IPS-18a (cell line): ENCODE measurements around the gene C12orf60.
A peak's percentile ranks its signal among the peaks of the same experiment; 100 is the strongest.

ENCODE experiments used
- H3K27ac ChIP-seq: one replicate; pipeline ENCODE4 v1.5.1; 2013; ENCODE audit warnings: low read length
- H3K27me3 ChIP-seq: one replicate; pipeline ENCODE4 v1.6.1; 2013; ENCODE audit warnings: mild to moderate bottlenecking, low read length; ENCODE audit not compliant: control insufficient read depth, insufficient read depth
- H3K36me3 ChIP-seq: one replicate; pipeline ENCODE4 v1.6.1; 2013; ENCODE audit warnings: low read depth, low read length; ENCODE audit not compliant: control insufficient read depth
- H3K4me1 ChIP-seq: one replicate; pipeline ENCODE4 v1.6.1; 2013; ENCODE audit warnings: low read depth, low read length; ENCODE audit not compliant: control insufficient read depth
- H3K4me3 ChIP-seq: one replicate; pipeline ENCODE4 v1.5.1; 2013; ENCODE audit warnings: low read length
- H3K9ac ChIP-seq: one replicate; pipeline ENCODE4 v1.6.1; 2013; ENCODE audit warnings: mild to moderate bottlenecking, low read length, moderate library complexity
- H3K9me3 ChIP-seq: one replicate; pipeline ENCODE4 v1.6.1; 2013; ENCODE audit warnings: low read depth, low read length; ENCODE audit not compliant: control insufficient read depth

The C12orf60 gene

GRCh38 chr12:14780859-14781258 lies 22.6 kb upstream of the C12orf60 start:
- Histone ChIP-seq H3K4me3 (no peak overlapping the region), H3K9ac (no peak overlapping the region), H3K9me3 (no peaks in the 10 kb centered on the region), H3K36me3 (peaks cover 5% of the 10 kb centered on the region), H3K27me3 (no peaks in the 10 kb centered on the region), H3K4me1 (no peaks in the 10 kb centered on the region), H3K27ac (no peak overlapping the region)

GRCh38 chr12:14781563-14781962 lies 21.9 kb upstream of the C12orf60 start:
- Histone ChIP-seq H3K36me3 (peaks cover 12% of the 10 kb centered on the region), H3K4me3 (no peak overlapping the region), H3K27ac (no peak overlapping the region), H3K9ac (no peak overlapping the region), H3K27me3 (no peaks in the 10 kb centered on the region), H3K9me3 (no peaks in the 10 kb centered on the region), H3K4me1 (no peaks in the 10 kb centered on the region)

DNA sequence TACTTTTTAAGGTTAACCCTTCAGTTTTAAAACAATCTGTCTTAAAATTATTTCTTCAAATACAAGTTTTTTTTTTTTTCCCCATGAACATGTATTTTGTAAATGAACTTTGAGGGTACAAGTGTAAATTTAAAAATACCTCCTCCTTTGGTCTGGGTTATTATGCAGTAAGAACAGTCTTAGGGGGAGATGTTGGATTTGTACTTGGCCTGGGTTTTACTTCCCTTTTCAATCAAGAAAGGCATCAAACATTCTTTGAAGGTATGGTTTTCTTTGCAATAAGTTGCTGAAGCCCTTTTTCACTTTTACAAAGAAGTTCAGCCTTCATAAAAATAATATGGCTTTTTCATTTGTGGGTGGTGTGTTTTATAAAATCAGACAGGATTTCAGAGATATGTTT lies 20.7 kb upstream of the C12orf60 start:
- H3K27ac ChIP-seq, result no peak overlapping the region
- H3K36me3 ChIP-seq, result peaks cover 24% of the 10 kb centered on the region
- H3K9me3 ChIP-seq, result no peaks in the 10 kb centered on the region

GRCh38 chr12:14784471-14784870 lies 19.0 kb upstream of the C12orf60 start:
- no peaks in the 10 kb centered on the region for H3K27me3 ChIP-seq
- peaks cover 41% of the 10 kb centered on the region for H3K36me3 ChIP-seq
- no peak overlapping the region for H3K4me3 ChIP-seq
- no peak overlapping the region for H3K9ac ChIP-seq
- no peak overlapping the region for H3K27ac ChIP-seq
- no peaks in the 10 kb centered on the region for H3K4me1 ChIP-seq
- no peaks in the 10 kb centered on the region for H3K9me3 ChIP-seq

More for the DNA sequence above, 20.7 kb upstream of the C12orf60 start:
- Histone ChIP-seq H3K27me3 (no peaks in the 10 kb centered on the region), H3K4me1 (no peaks in the 10 kb centered on the region), H3K9ac (no peak overlapping the region), H3K4me3 (no peak overlapping the region)

- Histone ChIP-seq H3K27ac (no peak overlapping the region), H3K4me3 (no peak overlapping the region), H3K4me1 (no peaks in the 10 kb centered on the region), H3K27me3 (no peaks in the 10 kb centered on the region), H3K9ac (no peak overlapping the region), H3K9me3 (no peaks in the 10 kb centered on the region), H3K36me3 (peaks cover 52% of the 10 kb centered on the region)
Observed at GRCh38 chr12:14785568-14785967, 17.9 kb upstream of the C12orf60 start.

DNA sequence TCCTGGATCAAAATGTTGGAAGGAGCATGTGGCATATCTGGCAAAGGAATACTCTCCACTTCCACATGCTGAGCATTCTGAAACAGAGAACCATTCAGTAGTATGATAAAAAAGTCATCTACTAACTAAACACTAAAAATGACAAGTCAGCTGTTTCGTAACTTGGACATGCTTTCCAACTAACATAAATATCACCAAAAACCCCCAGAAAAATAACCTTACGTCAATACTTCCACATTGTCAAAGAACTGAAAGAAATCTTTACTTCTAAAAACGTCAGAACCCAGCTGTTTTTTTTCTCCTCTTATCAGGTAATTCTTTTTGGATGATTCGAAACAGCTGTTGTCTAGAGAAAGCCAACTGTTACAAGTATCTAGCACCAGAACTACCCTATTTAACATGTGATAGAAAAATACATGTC lies 8.4 kb upstream of the C12orf60 start:
- H3K36me3 ChIP-seq, result peaks cover 81% of the 10 kb centered on the region
- no peaks in the 10 kb centered on the region for H3K4me1 ChIP-seq
- no peaks in the 10 kb centered on the region for H3K9me3 ChIP-seq
- no peak overlapping the region for H3K27ac ChIP-seq
- H3K4me3 ChIP-seq, result no peak overlapping the region
- H3K9ac ChIP-seq, result no peak overlapping the region
- H3K27me3 ChIP-seq, result no peaks in the 10 kb centered on the region

- H3K4me1 ChIP-seq, result no peaks in the 10 kb centered on the region
- peak overlapping the region; percentile 91 for H3K9ac ChIP-seq
- no peak overlapping the region for H3K27ac ChIP-seq
- peak overlapping the region; percentile 77 for H3K4me3 ChIP-seq
- H3K27me3 ChIP-seq, result no peaks in the 10 kb centered on the region
- peaks cover 23% of the 10 kb centered on the region for H3K36me3 ChIP-seq
- H3K9me3 ChIP-seq, result no peaks in the 10 kb centered on the region
Observed at GRCh38 chr12:14802247-14802646, 1.2 kb upstream of the C12orf60 start.

GRCh38 chr12:14802721-14803010 lies 804 bp upstream of the C12orf60 start:
- Histone ChIP-seq H3K9ac (peak overlapping the region; percentile 91), H3K27me3 (no peaks in the 10 kb centered on the region), H3K36me3 (peaks cover 19% of the 10 kb centered on the region), H3K4me1 (no peaks in the 10 kb centered on the region), H3K9me3 (no peaks in the 10 kb centered on the region), H3K27ac (peak overlapping the region; percentile 93), H3K4me3 (peak overlapping the region; percentile 77)

DNA sequence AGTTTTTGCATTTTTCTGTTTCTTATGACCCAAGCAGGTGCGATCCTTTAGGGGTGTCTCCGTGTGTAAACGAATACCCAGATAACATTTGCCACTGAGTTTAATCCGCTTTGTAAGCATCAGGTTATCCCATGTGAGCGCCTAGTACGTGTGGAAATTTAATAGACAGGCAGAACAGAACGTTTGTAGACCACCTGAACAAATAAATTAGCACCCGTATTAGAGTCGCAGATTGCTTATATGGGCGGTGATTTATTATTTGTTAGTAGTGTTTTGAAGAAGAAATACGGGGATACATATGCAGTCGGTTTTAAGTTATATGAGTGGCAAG lies 325 bp downstream of the C12orf60 start:
- H3K9ac ChIP-seq, result peak overlapping the region; percentile 55
- peak overlapping the region; percentile 77 for H3K4me3 ChIP-seq
- no peaks in the 10 kb centered on the region for H3K27me3 ChIP-seq

DNA sequence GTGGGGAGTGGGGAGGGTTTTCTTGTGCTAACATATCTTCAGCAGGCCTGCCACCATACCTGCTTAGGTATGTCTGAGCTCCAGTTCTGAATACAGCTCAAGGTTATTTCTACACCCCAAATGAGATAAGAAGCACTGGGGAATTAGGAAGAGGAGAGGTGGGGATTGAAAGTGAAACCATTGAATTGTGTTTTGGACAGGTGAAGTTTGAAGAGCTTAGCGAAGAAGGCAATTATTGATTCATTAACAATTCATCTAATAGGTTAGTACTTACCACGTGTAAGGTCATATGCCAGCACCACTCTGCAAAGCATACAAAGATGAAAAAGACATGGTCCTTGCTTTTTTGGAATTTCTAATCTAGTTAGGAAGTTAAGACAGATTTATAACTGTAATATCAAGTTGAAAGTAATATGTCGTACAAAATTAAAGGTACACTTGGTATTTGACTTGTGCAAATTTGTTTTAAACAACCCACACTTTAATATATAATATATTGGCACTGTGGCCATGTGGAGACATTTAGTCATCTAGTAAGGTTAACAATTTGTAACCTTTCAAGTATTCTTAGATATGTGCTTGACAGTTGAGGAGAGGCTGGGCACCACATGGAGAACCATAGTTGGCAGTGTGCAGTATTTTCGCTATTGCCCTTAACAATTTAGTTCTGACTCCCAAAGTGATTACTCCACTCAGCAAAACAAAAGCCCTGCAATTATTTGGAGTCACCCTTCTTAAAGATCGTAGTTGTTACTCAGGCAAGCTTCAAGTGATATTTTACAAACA lies 6.9 kb downstream of the C12orf60 start:
- H3K4me3 ChIP-seq, result no peak overlapping the region
- H3K36me3 ChIP-seq, result no peaks in the 10 kb centered on the region
- H3K27me3 ChIP-seq, result no peaks in the 10 kb centered on the region
- no peak overlapping the region for H3K9ac ChIP-seq
- no peak overlapping the region for H3K27ac ChIP-seq
- H3K9me3 ChIP-seq, result no peaks in the 10 kb centered on the region
- no peaks in the 10 kb centered on the region for H3K4me1 ChIP-seq

More for the DNA sequence above, 325 bp downstream of the C12orf60 start:
- peak overlapping the region; percentile 16 for H3K27ac ChIP-seq
- no peaks in the 10 kb centered on the region for H3K9me3 ChIP-seq
- H3K36me3 ChIP-seq, result peaks cover 8% of the 10 kb centered on the region
- no peaks in the 10 kb centered on the region for H3K4me1 ChIP-seq

- Histone ChIP-seq H3K27me3 (no peaks in the 10 kb centered on the region), H3K9ac (no peak overlapping the region), H3K36me3 (no peaks in the 10 kb centered on the region), H3K4me1 (no peaks in the 10 kb centered on the region), H3K4me3 (no peak overlapping the region), H3K9me3 (no peaks in the 10 kb centered on the region), H3K27ac (no peak overlapping the region)
Observed at GRCh38 chr12:14810953-14811483, 7.5 kb downstream of the C12orf60 start.

- Histone ChIP-seq H3K36me3 (no peaks in the 10 kb centered on the region), H3K9ac (no peak overlapping the region), H3K4me3 (no peak overlapping the region), H3K4me1 (no peaks in the 10 kb centered on the region), H3K27me3 (no peaks in the 10 kb centered on the region), H3K9me3 (no peaks in the 10 kb centered on the region), H3K27ac (no peak overlapping the region)
Observed at GRCh38 chr12:14811486-14811885, 8.0 kb downstream of the C12orf60 start.
